A549 treated with CORT108297 at 1 μM for 4 hours (cell line): Measurements from ENCODE around the gene EIF1AY. TPM values are rescaled to one million over a fixed set of nuclear protein-coding genes. Genes with fewer than 3 reads are reported as not detected.

Experiments used
- total RNA-seq: library from RNA; stranded (reverse); fragments of 200-300 nt; extraction: Qiagen RNA extraction; gene quantifications from 5 replicates; pipeline ENCODE4 v1.2.3, GENCODE V29; 2022

EIF1AY gene
- total RNA-seq: 21.7 to 39.5 TPM (median 25.4 TPM) in 5 replicates

GRCh38 chrY:20575531-20576121 is at the start of gene EIF1AY:
Gene EIF1AY, plus strand, starts transcription at chrY:20575776. Its CDS starts 96 bp downstream, at chrY:20575872.

Other genes with a start within 250 kb of the EIF1AY start
- gene RPS4Y2, start 180.3 kb downstream of the EIF1AY start, total RNA-seq: not detected in 5 replicates